HepG2 (cell line): ENCODE data around the gene AADACL2. TPM values are rescaled to one million over a fixed set of nuclear protein-coding genes. Genes with fewer than 3 reads are reported as not detected.

ENCODE experiments used
- ATAC-seq: fragments of 200-7000 bp; cut with Tn5 transposase; 3 replicates; pipeline ENCODE4 v1.9.1; 2020; ENCODE audit warnings: mild to moderate bottlenecking, moderate library complexity
- BruUV-seq: library from RNA; stranded (reverse); fragments of 400-500 nt; replicated peaks from 2 replicates; lab custom pipeline; 2021; lab: Mats Ljungman, UMichigan
- CTCF ChIA-PET: fragments of 300-600 bp; formaldehyde crosslinking; extraction: SDS; loops from one replicate; lab custom pipeline; 2021; ENCODE audit warnings: low total read pairs, inconsistent platforms, low intra/inter-chr PET ratio; lab: Yijun Ruan, JAX
- POLR2A ChIA-PET: fragments of 350-600 bp; sonication (Branson Sonifier 250); formaldehyde crosslinking; loops from one replicate; lab custom pipeline; 2020; ENCODE audit warnings: antibody characterized with exemption, inconsistent platforms; lab: Yijun Ruan, JAX
- DNase-seq: peaks from one replicate; pipeline ENCODE4 v3.0.0-alpha.2; 2015; ENCODE audit warnings: low spot score
- FAIRE-seq: peaks from 3 replicates; lab custom pipeline; 2011; peaks lifted over from hg19 to GRCh38; lab: Jason Lieb, UNC
- H2AFZ ChIP-seq: one replicate; pipeline ENCODE4 v1.6.1; 2011; ENCODE audit warnings: low read length, inconsistent platforms
- H3K27ac ChIP-seq: fragments of 300-600 bp; 3 replicates; pipeline ENCODE4 v1.8.0; 2011; ENCODE audit warnings: mixed run types, mild to moderate bottlenecking, mixed read lengths, low read length, inconsistent platforms; ENCODE audit not compliant: insufficient read depth; ENCODE audit errors: extremely low read length
- H3K27me3 ChIP-seq, 2 experiments: fragments of 200-600 bp in 1 of 2; 2 replicates in 1 of 2; 3 replicates in 1 of 2; pipeline versions ENCODE4 v1.6.0 to v1.8.0; 2011; ENCODE audit warnings: low read length in 2 of 2, mild to moderate bottlenecking in 2 of 2, moderate library complexity in 2 of 2, inconsistent platforms in 1 of 2; ENCODE audit not compliant: insufficient read depth in 2 of 2, control insufficient read depth in 1 of 2
- H3K36me3 ChIP-seq, 2 experiments: fragments of 200-600 bp in 1 of 2; replicated peaks in 1 of 2; 2 replicates in 1 of 2; 3 replicates in 1 of 2; pipeline versions ENCODE4 v1.5.1 to v1.8.0; 2011; ENCODE audit warnings: low read length in 2 of 2, inconsistent platforms in 1 of 2; ENCODE audit not compliant: insufficient read depth in 2 of 2, control insufficient read depth in 1 of 2
- H3K4me1 ChIP-seq: 2 replicates; pipeline ENCODE4 v1.5.1; 2012; ENCODE audit warnings: low read length, inconsistent platforms; ENCODE audit not compliant: insufficient read depth
- H3K4me2 ChIP-seq: 2 replicates; pipeline ENCODE4 v1.6.0; 2011; ENCODE audit warnings: low read depth, low read length, inconsistent platforms
- H3K4me3 ChIP-seq, 3 experiments: fragments of 200-600 bp in 1 of 3; sonication (generic), shearing (Covaris generic) in 1 of 3; replicated peaks in 1 of 3; 2 replicates each; pipeline ENCODE4 v1.5.1; 2011 to 2016; ENCODE audit warnings: low read length in 3 of 3, inconsistent platforms in 2 of 3, low read depth in 2 of 3, mild to moderate bottlenecking in 2 of 3, control low read depth in 1 of 3, mixed read lengths in 1 of 3; ENCODE audit not compliant: insufficient read depth in 1 of 3
- H3K79me2 ChIP-seq: one replicate; pipeline ENCODE4 v1.6.1; 2011; ENCODE audit warnings: low read length, inconsistent platforms; ENCODE audit not compliant: insufficient read depth
- H3K9ac ChIP-seq: 2 replicates; pipeline ENCODE4 v1.6.0; 2011; ENCODE audit warnings: mild to moderate bottlenecking, low read depth, low read length, inconsistent platforms; ENCODE audit not compliant: insufficient read depth
- H3K9me3 ChIP-seq: 2 replicates; pipeline ENCODE4 v1.5.1; 2012; ENCODE audit warnings: mild to moderate bottlenecking, low read length
- H4K20me1 ChIP-seq: 2 replicates; pipeline ENCODE4 v1.6.0; 2011; ENCODE audit warnings: inconsistent platforms, mild to moderate bottlenecking, low read length, moderate library complexity; ENCODE audit not compliant: insufficient read depth
- FOXO1 ChIP-seq: sonication (generic); formaldehyde crosslinking; IDR thresholded peaks from 2 replicates; pipeline ENCODE4 v1.4.0; 2020; ENCODE audit warnings: missing genetic modification reagents
- ZNF230 ChIP-seq: sonication (generic); formaldehyde crosslinking; IDR thresholded peaks from 2 replicates; pipeline ENCODE4 v1.4.0; 2020; ENCODE audit warnings: mild to moderate bottlenecking, missing genetic modification reagents
- ZNF234 ChIP-seq: sonication (generic); formaldehyde crosslinking; conservative IDR thresholded peaks from 2 replicates; pipeline ENCODE4 v1.5.1; 2020; ENCODE audit warnings: mild to moderate bottlenecking, missing genetic modification reagents
- ZNF280D ChIP-seq: sonication (generic); formaldehyde crosslinking; IDR thresholded peaks from 2 replicates; pipeline ENCODE4 v1.5.1; 2020; ENCODE audit warnings: mild to moderate bottlenecking, missing genetic modification reagents
- ZNF329 ChIP-seq: sonication (generic); formaldehyde crosslinking; IDR thresholded peaks from 2 replicates; pipeline ENCODE4 v1.9.0; 2021; ENCODE audit warnings: low read depth, mild to moderate bottlenecking, missing genetic modification reagents
- WGBS: methylation state at CpG from one replicate; pipeline ENCODE4 v1.1.6; 2017; ENCODE audit warnings: low lambda C conversion rate; 5-methylcytosine and 5-hydroxymethylcytosine counted together
- in situ Hi-C: cut with HindIII; loops from 2 replicates; pipeline ENCODE4 v1.10.0; 2017; ENCODE audit warnings: low pct_unique_long_range_greater_than_20kb; ENCODE audit not compliant: extremely low pct_ligation_motif_present
- intact Hi-C: fragments of 100-400 bp; cut with micrococcal nuclease; formaldehyde crosslinking; loops from one replicate; pipeline ENCODE4 v1.10.0; 2022; ENCODE audit not compliant: unreplicated experiment
- polyA plus RNA-seq, 8 experiments: library from polyadenylated mRNA; depleted of rRNA in 3 of 8; stranded (reverse) in 7 of 8; unstranded in 1 of 8; fragments of >200 nt; fragmentation: Illumina TruSeq in 4 of 8; extraction: Trizol in 4 of 8; gene quantifications; 2 replicates each; pipeline versions ENCODE4 v1.2.1 to v1.2.3, GENCODE V29; 2011 to 2016; ENCODE audit warnings: low read depth in 4 of 8, missing spikeins in 1 of 8, mixed read lengths in 1 of 8; ENCODE audit not compliant: insufficient read depth in 1 of 8
- total RNA-seq, 5 experiments: library from RNA; depleted of rRNA; stranded (reverse); fragments of >200 nt; fragmentation: Illumina TruSeq; extraction: Trizol; gene quantifications; 2 replicates each; pipeline ENCODE4 v1.2.3, GENCODE V29; 2016; ENCODE audit warnings: low read depth in 1 of 5

AADACL2 gene
- total and polyA plus RNA-seq, 2 of the 13 experiments (the other 11 are each of a cell fraction or from before 2014, with no cell fraction given) = not detected

GRCh38 chr3:151722856-151723255 lies 10.9 kb upstream of the AADACL2 start:
- ChIA-PET CTCF (no interaction called here), POLR2A (no interaction called here)
- in situ Hi-C loops = no loop called here

More at GRCh38 chr3:151722856-151723255, 10.9 kb upstream of the AADACL2 start:
- no TSS peak for BruUV-seq
- no peaks in the 10 kb centered on the region for H3K36me3 ChIP-seq
- H3K4me2 ChIP-seq = no peak overlapping the region
- TF ChIP-seq ZNF230 (CRISPR knock-in tag) (no peak), ZNF329 (CRISPR knock-in tag) (no peak), ZNF280D (CRISPR knock-in tag) (no peak), FOXO1 (CRISPR knock-in tag) (no peak), ZNF234 (CRISPR knock-in tag) (no peak)
- ATAC-seq (no peak), FAIRE-seq (no peak), DNase-seq (no peak)
- WGBS = 2% methylated on average over 2 of the region's 2 CpGs
- peaks cover 0 to 1% of the 10 kb centered on the region in 2 experiments; a peak in 2 of 5 replicates for H3K27me3 ChIP-seq
- H3K4me3 ChIP-seq = no peak overlapping the region
- H3K79me2 ChIP-seq = no peaks in the 10 kb centered on the region
- H3K27ac ChIP-seq = no peak overlapping the region
- no peaks in the 10 kb centered on the region for H4K20me1 ChIP-seq
- peaks cover 11% of the 10 kb centered on the region for H3K4me1 ChIP-seq
- H3K9me3 ChIP-seq = no peaks in the 10 kb centered on the region
- no peak overlapping the region for H3K9ac ChIP-seq
- no peak overlapping the region for H2AFZ ChIP-seq
- intact Hi-C loops = no loop called here
